ENCODE results near the gene PDE4B.
"Not testable (repeated sequence)": the region's sequence is repeated elsewhere in the genome, so short reads cannot be mapped to it uniquely, and the experiment has no call there.

The PDE4B gene

DNA sequence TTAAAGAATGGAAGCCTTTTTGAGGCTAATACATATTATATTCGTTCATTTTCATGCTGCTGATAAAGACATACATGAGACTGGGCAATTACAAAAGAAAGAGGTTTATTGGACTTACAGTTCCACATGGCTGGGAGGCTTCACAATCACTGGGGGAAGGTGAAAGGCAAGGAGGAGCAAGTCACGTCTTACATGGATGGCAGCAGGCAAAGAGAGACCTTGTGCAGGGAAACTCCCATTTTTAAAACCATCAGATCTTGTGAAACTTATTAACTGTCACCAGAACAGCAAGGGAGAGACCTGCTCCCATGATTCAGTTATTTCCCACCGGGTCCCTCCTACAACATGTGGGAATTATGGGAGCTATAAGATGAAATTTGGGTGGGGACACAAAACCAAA is 264.8 kb downstream of the PDE4B start:
- DNase-seq (ENCODE audit: low spot score), result not testable (repeated sequence)

DNA sequence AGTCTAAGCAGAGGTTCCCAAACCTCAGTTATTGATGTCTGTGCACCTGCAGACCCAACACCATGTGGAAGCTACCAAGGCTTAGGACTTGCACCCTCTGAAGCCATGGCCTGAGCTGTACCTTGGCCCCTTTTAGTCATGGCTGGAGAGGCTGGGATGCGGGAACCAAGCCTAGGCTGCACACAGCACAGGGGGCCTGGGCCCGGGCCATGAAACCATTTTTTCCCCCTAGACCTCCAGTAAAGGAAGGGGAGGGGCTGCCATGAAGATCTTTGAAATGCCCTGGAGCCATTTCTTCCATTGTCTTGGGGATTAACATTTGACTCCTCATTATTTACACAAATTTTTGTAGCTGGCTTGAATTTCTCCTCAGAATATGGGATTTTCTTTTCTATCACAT is 265.9 kb downstream of the PDE4B start:
- DNase-seq (ENCODE audit: low spot score), result no peak

DNA sequence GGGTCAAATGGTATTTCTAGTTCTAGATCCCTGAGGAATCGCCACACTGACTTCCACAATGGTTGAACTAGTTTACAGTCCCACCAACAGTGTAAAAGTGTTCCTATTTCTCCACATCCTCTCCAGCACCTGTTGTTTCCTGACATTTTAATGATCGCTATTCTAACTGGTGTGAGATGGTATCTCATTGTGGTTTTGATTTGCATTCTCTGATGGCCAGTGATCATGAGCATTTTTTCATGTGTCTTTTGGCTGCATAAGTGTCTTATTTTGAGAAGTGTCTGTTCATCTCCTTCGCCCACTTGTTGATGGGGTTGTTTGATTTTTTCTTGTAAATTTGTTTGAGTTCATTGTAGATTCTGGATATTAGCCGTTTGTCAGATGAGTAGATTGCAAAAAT is 274.5 kb downstream of the PDE4B start:
- DNase-seq (ENCODE audit: low spot score), result not testable (repeated sequence)

DNA sequence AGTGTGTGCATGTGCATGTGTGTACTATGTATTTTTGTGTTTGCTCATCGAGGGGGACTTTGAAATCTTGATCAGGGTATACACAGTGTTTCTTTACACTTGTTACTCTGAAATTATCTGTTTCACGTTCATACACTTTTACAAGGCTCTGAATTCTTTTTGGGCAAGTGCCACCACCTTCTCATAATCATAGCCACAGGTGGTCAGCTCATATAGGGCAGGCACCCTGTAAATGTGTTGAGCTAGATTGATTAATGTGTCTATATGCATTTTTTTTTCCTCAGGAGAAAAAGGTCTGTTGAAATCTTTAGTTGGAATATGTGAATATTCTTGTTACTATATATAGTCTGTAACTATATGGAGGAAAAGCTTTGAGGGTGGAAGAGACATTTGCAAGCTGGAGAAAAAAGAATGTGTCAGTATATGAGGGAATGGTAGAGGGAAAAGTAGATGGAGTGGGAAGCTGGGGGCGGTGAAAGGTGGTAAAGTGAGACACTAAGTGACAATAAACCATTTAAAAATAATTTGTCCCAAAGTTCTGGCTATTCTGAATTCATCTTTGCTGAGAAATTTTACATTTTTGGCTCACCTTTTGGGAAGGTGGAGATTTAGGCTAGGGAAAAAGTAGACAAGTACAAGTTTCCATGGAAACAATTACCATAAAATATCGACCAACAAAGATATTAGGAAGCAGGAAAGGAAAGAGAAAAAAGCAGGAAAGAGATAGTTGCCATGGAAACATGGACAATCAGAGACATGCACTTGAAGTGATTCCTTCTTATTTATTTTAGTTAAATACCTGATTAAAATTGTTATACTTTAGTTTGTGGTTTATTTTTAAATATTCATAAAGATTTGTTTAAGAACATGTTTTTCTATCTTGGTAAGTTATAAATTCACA is 277.5 kb downstream of the PDE4B start:
- DNase-seq (ENCODE audit: low spot score), result no peak

DNA sequence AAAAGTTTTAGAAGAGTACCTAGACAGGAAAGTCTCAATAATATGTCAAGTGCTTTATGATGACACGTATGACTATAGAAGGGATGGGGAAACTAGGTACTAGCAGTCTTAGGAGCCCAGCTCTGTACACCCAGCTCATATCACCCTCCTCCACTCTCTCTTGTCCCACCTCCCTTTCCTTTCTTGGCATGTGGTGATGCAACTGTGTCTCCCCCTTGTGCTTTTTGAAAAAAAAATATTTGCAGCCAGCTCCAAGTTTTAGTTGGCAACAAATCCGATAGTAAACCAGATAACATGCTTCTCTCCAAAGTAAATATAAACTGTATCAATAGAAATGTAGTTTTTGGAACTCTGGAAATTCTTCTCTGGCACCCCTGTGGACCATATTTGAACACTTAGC is 280.7 kb downstream of the PDE4B start:
- DNase-seq (ENCODE audit: low spot score), result no peak

DNA sequence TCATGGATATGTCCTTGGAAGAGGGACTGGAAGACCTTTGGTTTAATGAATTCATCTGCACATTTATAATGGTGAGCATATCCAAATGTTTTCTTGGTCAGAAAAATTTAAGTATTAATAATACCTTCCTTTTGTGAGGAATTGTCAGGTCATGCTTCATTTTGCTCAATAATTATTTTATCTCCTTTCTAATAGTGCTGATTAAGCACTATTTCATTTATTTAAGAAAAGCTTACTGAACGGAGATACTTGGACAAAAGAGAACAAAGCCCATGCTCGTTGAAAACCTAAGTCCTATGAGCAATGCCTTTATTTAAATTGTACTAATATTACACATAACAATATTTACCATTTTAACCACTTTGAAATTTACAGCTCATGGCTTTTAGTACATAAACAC is 281.5 kb downstream of the PDE4B start:
- no peak for DNase-seq (ENCODE audit: low spot score)

DNA sequence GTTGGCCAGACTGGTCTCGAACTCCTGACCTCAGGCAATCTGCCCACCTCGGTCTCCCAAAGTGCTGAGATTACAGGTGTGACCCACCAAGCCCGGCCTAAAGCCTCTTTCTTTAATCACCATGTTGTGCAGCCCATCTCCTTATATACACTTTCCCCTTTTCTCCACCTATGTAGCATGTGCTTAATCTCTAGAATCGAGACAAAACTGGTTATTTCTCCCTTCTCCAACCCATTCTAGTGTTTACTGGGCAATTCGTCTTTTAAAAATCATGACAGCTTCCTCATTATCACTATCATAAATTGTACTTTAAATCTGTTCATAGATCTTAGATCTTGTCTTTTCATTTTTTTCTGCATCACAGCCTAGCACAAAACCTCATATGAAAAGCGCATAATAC is 285.7 kb downstream of the PDE4B start:
- DNase-seq (ENCODE audit: low spot score), result no peak

DNA sequence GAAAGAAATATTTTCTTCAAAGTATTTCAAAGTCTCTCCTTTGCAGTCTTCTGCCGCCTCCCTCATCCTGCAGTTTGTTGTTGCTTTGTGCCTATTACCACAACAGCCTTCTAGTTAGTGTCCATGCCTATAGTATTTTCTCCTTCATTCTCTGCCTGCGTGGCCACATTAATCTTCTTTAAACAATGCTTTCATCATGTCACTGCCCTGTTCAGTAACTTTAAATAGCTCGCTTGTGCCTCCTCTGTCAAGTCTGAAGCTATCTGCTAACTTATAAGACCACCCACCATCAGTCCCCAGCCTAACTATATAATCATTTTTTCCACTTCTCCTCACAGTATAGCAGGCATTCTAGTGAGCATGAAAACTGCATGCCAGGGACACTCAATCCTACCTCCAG is 290.3 kb downstream of the PDE4B start:
- DNase-seq (ENCODE audit: low spot score), result no peak

DNA sequence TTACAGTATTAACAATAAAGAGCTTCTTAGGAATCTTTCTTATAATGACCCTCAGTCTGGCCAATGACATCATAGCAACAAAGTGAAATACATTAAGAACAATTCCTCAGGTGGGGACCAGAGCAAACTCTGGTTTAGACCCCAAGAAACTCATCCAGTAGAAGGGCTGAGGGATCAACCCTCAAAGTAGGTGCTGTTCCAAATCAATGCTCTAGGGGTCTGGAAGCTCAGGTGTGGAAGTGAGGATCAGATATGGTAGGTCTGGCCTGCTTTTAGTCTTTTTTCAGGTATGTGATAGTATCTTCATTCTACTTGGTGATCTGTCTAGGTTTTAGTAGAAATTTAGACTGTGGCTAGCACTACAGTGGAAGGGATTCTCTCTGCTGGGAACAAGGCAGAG is 291.7 kb downstream of the PDE4B start:
- DNase-seq (ENCODE audit: low spot score), result no peak

DNA sequence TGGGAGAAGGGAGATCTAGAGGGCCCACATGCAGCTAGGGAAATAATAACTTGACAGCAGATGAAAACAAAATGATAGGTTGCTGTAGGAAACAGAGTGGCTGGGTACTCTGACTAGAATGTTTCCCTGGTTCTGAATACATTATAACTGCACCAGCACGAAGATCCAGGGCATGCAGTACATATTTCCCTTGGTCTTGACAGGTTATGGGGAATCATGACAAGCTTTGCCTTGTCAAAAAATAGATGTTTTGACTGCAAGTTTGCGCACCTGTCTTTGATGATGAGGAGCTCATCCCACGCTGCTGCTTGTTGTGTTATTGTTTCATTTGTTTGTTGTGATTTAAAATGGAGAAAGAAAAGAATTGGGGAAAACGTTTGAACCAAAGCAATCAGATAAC is 292.9 kb downstream of the PDE4B start:
- no peak for DNase-seq (ENCODE audit: low spot score)

DNA sequence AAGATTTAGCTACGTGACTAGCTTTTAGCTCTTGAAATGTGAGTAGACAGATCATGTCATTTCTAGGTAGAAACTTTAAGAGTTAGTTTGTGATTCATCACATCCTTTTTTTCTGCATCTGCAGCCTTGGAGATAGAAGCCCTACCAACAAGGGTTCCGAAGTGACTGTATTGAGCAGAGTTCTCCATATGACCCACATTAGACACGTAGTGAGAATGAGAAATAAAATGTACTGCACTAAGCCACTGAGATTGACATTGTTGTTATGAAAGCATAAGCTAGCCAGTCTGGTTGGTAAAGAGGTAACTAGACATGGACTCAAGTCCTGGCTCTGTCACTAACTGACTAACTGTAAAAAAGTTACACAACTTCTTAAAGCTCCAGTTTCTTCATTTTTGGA is 296.1 kb downstream of the PDE4B start:
- DNase-seq (ENCODE audit: low spot score), result no peak

DNA sequence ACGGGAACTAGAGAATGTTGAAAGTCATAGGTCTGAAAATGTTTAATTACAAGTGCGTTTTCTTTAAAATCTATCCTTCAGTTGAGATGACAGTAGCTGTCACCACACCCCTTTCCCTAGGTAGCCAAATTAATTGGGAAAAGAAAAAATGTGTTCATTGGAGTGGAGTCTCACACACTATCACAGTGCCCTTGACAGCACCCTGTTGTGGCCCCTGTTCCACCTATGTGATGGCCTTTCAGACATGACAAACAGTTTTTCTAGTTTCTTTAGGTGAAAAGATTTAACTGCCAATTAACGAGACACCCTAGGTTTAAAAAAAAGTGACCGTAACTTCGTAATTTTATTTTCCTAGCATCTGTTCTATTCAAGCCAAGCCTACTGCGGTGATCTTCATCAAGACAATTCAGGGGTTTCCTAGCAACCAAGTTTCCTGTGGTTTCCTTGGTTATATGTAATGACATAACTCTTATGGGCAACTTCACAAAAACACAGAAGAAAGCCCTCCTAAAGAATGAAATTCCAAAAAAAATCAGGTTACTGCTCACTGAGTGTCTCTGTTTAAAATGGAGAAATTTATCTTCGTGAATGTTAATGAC is 298.3 kb downstream of the PDE4B start:
- no peak for DNase-seq (ENCODE audit: low spot score)

DNA sequence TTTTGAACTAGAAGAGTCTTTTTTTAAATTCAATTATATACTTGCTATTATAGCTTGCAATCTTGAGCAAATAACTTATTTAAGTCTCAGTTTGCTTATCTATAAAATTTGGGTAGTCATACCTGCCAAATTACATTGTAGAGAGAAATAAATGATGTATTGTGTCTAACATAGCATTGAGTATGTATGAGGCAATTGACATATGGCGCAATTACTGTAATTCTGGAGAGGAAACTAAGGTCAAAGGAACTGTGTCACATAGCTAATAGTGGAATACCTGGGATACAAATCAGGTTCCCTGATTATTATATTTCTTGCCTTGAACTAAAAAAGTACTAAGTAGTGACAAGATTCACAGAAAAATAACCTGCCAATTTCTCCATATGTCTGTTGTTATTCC is 302.5 kb downstream of the PDE4B start:
- DNase-seq (ENCODE audit: low spot score), result no peak

DNA sequence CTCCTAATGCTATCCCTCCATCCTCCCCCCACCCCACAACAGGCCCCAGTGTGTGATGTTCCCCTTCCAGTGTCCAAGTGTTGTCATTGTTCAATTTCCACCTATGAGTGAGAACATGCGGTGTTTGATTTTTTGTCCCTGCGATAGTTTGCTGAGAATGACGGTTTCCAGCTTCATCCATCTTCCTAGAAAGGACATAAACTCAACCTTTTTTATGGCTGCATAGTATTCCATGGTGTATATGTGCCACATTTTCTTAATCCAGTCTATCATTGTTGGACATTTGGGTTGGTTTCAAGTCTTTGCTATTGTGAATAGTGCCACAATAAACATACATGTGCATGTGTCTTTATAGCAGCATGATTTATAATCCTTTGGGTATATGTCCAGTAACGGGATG is 308.3 kb downstream of the PDE4B start:
- not testable (repeated sequence) for DNase-seq (ENCODE audit: low spot score)

DNA sequence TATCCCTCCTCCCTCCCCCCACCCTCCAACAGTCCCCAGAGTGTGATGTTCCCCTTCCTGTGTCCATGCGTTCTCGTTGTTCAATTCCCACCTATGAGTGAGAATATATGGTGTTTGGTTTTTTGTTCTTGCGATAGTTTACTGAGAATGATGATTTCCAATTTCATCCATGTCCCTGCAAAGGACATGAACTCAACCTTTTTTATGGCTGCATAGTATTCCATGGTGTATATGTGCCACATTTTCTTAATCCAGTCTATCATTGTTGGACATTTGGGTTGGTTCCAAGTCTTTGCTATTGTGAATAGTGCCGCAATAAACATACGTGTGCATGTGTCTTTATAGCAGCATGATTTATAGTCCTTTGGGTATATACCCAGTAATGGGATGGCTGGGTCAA is 311.4 kb downstream of the PDE4B start:
- DNase-seq (ENCODE audit: low spot score), result not testable (repeated sequence)

DNA sequence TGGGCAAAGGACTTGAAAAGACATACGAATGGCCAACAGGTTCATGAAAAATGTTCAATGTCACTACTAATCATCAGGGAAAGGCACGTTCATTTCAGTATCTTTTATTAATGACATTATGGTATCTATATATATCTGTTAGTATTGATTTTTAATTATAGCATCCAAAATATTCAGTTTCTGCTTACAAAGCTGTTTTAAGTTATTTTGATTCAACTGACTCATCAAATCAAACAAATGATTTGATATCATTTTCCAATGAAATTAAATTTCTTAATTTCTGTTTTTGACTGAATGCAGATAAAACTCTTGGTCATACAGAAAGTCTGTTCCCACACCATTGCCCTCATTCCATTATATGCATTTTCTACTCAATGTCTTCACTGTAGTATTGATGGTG is 315.9 kb downstream of the PDE4B start:
- DNase-seq (ENCODE audit: low spot score), result no peak

DNA sequence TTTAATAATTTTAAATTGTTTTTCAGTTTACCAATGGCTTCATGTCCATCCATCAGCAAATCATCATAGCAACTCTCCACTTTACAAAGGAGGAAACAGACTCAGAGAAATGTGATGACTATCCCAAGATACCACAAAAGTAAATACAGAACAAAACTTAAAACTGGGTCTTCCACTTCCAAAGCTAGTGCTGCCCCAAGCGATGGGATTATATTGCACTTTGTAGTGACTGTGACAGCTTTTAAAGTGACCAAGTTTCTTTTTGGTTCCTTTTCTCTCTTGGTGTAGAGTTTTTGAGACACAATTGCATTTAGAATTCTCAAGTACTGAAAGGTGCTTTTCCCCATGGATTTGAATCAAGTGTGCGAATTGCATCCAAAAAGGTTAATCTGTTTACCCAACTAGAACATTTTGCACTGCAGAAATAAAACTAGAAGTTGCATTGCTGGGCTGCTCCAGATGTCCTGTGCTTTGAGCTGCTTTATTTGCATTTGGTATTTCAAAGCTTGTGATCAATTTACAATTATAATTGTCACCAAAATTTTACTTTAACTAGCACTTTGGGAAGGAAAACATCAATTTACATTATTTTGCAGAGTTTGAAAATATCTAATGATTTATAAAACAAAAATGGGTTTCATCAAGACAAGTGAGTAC is 320.2 kb downstream of the PDE4B start:
- DNase-seq (ENCODE audit: low spot score), result no peak

DNA sequence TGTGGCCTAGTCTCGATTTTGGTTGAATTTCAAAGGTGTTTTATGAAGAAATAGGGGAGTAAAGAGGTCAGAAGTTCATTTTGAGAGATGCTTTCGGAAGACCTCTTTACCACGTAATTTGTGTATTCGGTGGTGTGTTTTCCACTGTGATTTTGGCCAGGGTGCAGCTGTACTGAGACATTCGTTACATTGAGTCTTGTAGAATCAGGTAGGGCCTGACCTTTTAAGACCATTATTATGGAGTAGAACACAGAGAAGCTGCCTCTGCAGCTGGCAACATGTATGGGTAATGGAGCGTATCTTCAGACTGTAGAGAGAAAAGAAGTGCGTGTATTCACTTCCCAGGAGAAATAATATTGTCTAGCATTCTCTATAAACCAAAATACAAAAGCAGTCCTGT is 326.5 kb downstream of the PDE4B start:
- no peak for DNase-seq (ENCODE audit: low spot score)

DNA sequence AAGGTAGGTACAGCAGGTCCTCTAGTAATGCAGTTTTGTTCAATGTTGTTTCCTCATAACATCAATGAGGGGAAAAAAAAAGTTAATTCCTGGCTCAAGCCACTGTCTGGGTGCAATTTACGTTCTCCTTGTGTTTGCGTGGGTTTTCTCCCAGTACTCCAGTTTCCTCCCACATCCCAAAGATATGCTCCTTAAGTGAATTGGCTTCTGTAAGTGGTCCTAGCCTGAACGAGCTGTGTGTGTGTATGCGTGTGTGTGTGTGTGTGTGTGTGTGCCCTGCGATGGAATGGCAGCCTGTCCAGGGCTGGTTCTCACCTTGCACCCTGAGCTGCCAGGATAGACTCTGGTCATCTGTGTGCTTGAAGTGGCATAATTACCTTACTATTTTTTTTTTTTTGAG is 332.0 kb downstream of the PDE4B start:
- no peak for DNase-seq (ENCODE audit: low spot score)

DNA sequence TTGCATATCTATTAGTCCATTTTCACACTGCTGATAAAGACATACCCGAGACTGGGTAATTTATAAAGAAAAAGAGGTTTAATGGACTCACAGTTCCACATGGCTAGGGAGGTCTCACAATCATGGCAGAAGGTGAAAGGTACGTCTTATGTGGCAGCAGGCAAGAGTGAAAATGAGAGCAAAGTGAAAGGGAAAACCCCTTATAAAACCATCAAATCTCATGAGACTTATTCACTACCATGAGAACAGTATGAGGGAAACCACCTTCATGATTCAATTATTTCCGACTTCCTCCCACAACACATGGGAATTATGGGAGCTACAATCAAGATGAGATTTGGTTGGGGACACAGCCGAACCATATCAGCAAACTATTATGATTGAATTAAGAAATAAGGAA is 335.9 kb downstream of the PDE4B start:
- DNase-seq (ENCODE audit: low spot score), result not testable (repeated sequence)

DNA sequence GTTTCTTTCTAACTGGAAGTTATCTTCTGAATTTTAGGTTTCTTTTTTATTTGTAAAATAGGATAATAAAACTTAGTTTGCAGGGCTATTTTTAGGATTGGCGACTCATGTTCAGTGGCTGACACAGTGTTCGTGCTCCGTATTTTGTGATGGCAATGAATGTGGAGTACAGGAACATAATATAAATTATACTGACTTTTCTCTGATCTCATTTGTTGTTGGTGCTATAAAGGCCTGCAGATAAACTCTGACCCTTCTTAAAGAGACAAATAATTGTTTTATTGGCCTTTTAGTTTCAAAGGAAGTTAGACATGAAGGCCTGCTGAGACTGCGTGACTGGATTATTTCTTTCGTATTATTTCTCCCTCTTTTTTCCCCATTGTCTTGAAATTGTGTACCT is 339.6 kb downstream of the PDE4B start:
- no peak for DNase-seq (ENCODE audit: low spot score)

DNA sequence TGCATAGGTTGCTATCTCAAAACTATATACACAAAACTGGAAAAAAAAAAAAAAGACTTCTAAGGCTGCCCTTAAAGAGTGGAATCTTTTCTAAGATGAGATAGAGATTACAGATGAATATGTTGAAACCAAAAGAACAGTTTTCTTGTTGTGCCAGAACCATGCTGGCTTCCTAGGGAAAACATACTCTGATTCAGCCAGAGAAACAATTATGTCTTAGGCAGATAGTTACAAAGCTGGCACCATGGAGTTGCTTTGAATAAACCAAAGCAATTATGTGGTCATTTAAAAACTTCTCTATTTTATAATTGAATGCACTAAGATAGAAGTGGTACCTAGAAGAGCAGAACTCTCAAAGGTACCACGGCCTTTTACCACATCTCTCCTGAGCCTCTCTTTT is 341.3 kb downstream of the PDE4B start:
- no peak for DNase-seq (ENCODE audit: low spot score)

DNA sequence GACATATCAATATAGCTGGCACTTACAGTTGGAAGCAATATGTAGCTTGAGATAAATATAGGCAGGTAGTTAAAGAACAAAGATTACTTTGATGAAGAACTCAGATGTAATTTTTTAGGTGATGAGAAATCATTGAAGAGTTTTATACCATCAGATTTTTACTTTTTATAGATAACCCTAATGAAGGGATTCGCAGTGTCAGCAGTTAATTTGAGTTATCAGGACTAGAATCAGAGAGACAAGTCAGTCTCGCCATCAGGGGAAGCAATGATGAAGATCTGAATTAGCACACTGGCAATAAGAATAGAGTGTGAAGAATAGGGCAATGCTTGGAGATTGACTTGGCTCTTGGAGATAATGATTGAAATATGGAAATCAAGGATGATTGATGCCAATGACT is 342.5 kb downstream of the PDE4B start:
- DNase-seq (ENCODE audit: low spot score), result no peak

Data from RKO (cell line).